CD4-positive, alpha-beta T cell (primary cell): ENCODE measurements around the gene VENTX. TPM values are rescaled to one million over a fixed set of nuclear protein-coding genes. Genes with fewer than 3 reads are reported as not detected.
A peak's percentile ranks its signal among the peaks of the same experiment; 100 is the strongest.

Experiments
- ATAC-seq: fragments of 200-7000 bp; cut with Tn5 transposase; one replicate; pipeline ENCODE4 v1.10.0; 2022; ENCODE audit warnings: mild to moderate bottlenecking; ENCODE audit not compliant: poor library complexity
- CTCF ChIA-PET: fragments of 350-600 bp; sonication (Branson Sonifier 250); formaldehyde crosslinking; loops from one replicate; lab custom pipeline; 2021; ENCODE audit warnings: antibody characterized with exemption, inconsistent platforms; lab: Charles Lee
- POLR2A ChIA-PET: fragments of 350-600 bp; sonication (Branson Sonifier 250); formaldehyde crosslinking; loops from one replicate; lab custom pipeline; 2021; ENCODE audit warnings: antibody characterized with exemption, inconsistent platforms; lab: Charles Lee
- DNase-seq, 14 experiments: peaks; one replicate each; pipeline ENCODE4 v3.0.0-alpha.2; 2013 to 2020; ENCODE audit warnings: mixed read lengths in 2 of 14
- H3K27ac ChIP-seq, 2 donors: one replicate each; pipeline versions ENCODE4 v1.5.1 to v1.7.0; 2013; ENCODE audit warnings: low read length in 2 of 2, low read depth in 1 of 2, mild to moderate bottlenecking in 1 of 2
- H3K27me3 ChIP-seq, 2 experiments: 1 replicate in 1 of 2; 2 replicates in 1 of 2; pipeline versions ENCODE4 v1.6.1 to v1.7.0; 2013; ENCODE audit warnings: low read length in 2 of 2, control low read depth in 1 of 2, mild to moderate bottlenecking in 1 of 2, moderate library complexity in 1 of 2; ENCODE audit not compliant: insufficient read depth in 2 of 2, control insufficient read depth in 1 of 2
- H3K36me3 ChIP-seq: one replicate; pipeline ENCODE4 v1.6.1; 2013; ENCODE audit warnings: low read length, control low read depth; ENCODE audit not compliant: insufficient read depth
- H3K4me1 ChIP-seq: one replicate; pipeline ENCODE4 v1.6.1; 2013; ENCODE audit warnings: low read length, control low read depth; ENCODE audit not compliant: insufficient read depth
- H3K4me3 ChIP-seq: one replicate; pipeline ENCODE4 v1.5.1; 2013; ENCODE audit warnings: mild to moderate bottlenecking, low read length, moderate library complexity
- H3K9me3 ChIP-seq, 2 experiments: 1 replicate in 1 of 2; 2 replicates in 1 of 2; pipeline versions ENCODE4 v1.6.1 to v1.7.0; 2013; ENCODE audit warnings: low read length in 2 of 2, mild to moderate bottlenecking in 2 of 2, control low read depth in 1 of 2, moderate library complexity in 1 of 2; ENCODE audit not compliant: control insufficient read depth in 1 of 2, insufficient read depth in 1 of 2
- H3K27ac Mint-ChIP-seq: one replicate; pipeline ENCODE4 v1.8.0; 2020; ENCODE audit warnings: mixed read lengths
- H3K27me3 Mint-ChIP-seq: one replicate; pipeline ENCODE4 v1.8.0; 2021; ENCODE audit warnings: mixed read lengths
- H3K36me3 Mint-ChIP-seq: one replicate; pipeline ENCODE4 v1.8.0; 2021; ENCODE audit warnings: low read depth, mixed read lengths
- H3K4me1 Mint-ChIP-seq: one replicate; pipeline ENCODE4 v1.8.0; 2021; ENCODE audit warnings: low read depth, mixed read lengths
- H3K4me3 Mint-ChIP-seq: one replicate; pipeline ENCODE4 v1.8.0; 2020; ENCODE audit warnings: mild to moderate bottlenecking, mixed read lengths
- H3K9me3 Mint-ChIP-seq: one replicate; pipeline ENCODE4 v1.8.0; 2020; ENCODE audit warnings: mixed read lengths
- CTCF ChIP-seq: fragments of 200-600 bp; IDR thresholded peaks from one replicate; pipeline ENCODE4 v1.8.0; 2022; ENCODE audit warnings: antibody characterized with exemption, mild to moderate bottlenecking
- intact Hi-C, 2 experiments: fragments of 100-400 bp; cut with DNase I in 1 of 2; cut with micrococcal nuclease in 1 of 2; formaldehyde crosslinking; loops; one replicate each; pipeline versions ENCODE4 v1.15.1 to v1.9.0; 2023 to 2025; cut with DNase I, micrococcal nuclease
- total RNA-seq, 174 experiments: library from RNA in 2 of 174; stranded (reverse) in 2 of 174; gene quantifications; one replicate each; pipeline ENCODE4 v1.2.3 and lab custom pipeline; 2021 to 2026

VENTX gene
- total RNA-seq, 2 experiments from 2014 or later: 0.11 to 0.14 TPM

DNA sequence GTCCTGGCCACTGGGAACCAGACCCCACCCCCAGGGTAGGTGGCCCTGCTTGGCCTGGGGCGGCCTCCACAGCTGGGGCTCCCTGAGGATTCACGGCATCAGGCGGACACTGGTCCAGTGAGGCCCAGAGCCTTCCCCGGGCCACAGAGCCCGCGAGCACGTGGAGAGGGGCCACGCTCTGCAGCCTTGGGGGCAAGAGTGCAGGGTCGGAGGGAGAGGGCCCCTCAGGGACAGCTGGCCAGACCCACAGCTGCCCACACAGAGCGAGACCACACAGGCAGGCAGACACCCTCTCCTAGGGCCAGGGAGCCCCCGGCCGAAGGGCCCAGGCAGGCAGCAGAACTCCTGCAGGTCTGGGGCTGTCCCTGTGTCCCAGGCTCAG lies 10.7 kb downstream of the VENTX start:
- Mint-ChIP-seq H3K9me3 (no peaks in the 10 kb centered on the region), H3K4me3 (no peak overlapping the region), H3K36me3 (no peaks in the 10 kb centered on the region), H3K4me1 (no peaks in the 10 kb centered on the region), H3K27me3 (peaks cover under 1% of the 10 kb centered on the region), H3K27ac (no peak overlapping the region)
- H3K4me3 ChIP-seq: no peak overlapping the region
- ATAC-seq (no peak), DNase-seq (no peak)
- ChIA-PET POLR2A (no interaction called here), CTCF (no interaction called here)
- no peaks in the 10 kb centered on the region for H3K36me3 ChIP-seq
- no peak overlapping the region for H3K27ac ChIP-seq
- H3K27me3 ChIP-seq: peaks cover 0 to 6% of the 10 kb centered on the region in 2 experiments
- intact Hi-C loops: no loop called here
- peaks cover 4% of the 10 kb centered on the region for H3K4me1 ChIP-seq
- H3K9me3 ChIP-seq: peaks cover 0 to 5% of the 10 kb centered on the region in 2 experiments
- TF ChIP-seq CTCF: no peak

GRCh38 chr10:133249094-133249780 lies 11.6 kb downstream of the VENTX start:
- CTCF ChIA-PET: no interaction called here
- POLR2A ChIA-PET: no interaction called here
- Histone ChIP-seq H3K4me3 (no peak overlapping the region), H3K36me3 (no peaks in the 10 kb centered on the region), H3K9me3 (peaks cover 0 to 1% of the 10 kb centered on the region in 2 experiments), H3K27ac (no peak overlapping the region), H3K4me1 (peaks cover 4% of the 10 kb centered on the region), H3K27me3 (peaks cover 0 to 3% of the 10 kb centered on the region in 2 experiments)
- DNase-seq (peak in 1 of 14 experiments; percentile 26), ATAC-seq (no peak)
- Mint-ChIP-seq H3K4me3 (no peak overlapping the region), H3K27ac (no peak overlapping the region), H3K4me1 (no peaks in the 10 kb centered on the region), H3K27me3 (no peaks in the 10 kb centered on the region), H3K36me3 (no peaks in the 10 kb centered on the region), H3K9me3 (no peaks in the 10 kb centered on the region)
- TF ChIP-seq CTCF: no peak
- intact Hi-C loops: no loop called here

- ChIA-PET CTCF (no interaction called here), POLR2A (no interaction called here)
- intact Hi-C loops: no loop called here
- Mint-ChIP-seq H3K9me3 (no peaks in the 10 kb centered on the region), H3K27me3 (no peaks in the 10 kb centered on the region), H3K4me1 (no peaks in the 10 kb centered on the region), H3K27ac (no peak overlapping the region), H3K4me3 (no peak overlapping the region), H3K36me3 (no peaks in the 10 kb centered on the region)
- Histone ChIP-seq H3K27me3 (no peaks in the 10 kb centered on the region), H3K4me1 (peaks cover 4% of the 10 kb centered on the region), H3K4me3 (no peak overlapping the region), H3K36me3 (no peaks in the 10 kb centered on the region), H3K9me3 (no peaks in the 10 kb centered on the region), H3K27ac (no peak overlapping the region)
- no peak for TF ChIP-seq CTCF
- ATAC-seq (no peak), DNase-seq (no peak)
Observed at GRCh38 chr10:133249975-133250754, 12.5 kb downstream of the VENTX start.
